Measurements from ENCODE around the gene KPNA5. TPM values are rescaled to one million over a fixed set of nuclear protein-coding genes. Genes with fewer than 3 reads are reported as not detected.

Gene KPNA5
- total RNA-seq, 1 donor from 2014 or later, result 14.5 TPM

DNA sequence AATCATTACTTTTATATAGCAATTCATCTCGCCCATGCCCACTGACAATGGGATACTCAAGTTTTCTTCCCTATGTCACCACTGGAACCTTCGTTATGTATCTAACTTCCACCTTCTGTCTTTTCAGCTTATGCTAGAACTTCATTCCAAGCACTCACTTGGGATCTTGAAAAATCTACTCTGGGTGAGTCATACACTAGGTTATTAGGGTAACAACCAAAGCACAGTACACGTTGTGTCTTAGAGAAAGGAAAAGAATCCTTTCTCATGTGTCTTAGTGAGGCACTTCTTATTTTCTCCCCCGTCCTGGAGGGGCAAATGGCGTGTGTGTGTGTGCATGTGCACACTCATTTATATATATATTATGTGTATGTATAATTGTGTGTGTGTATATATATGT lies 102.8 kb downstream of the KPNA5 start:
- no peak for DNase-seq (ENCODE audit: low read depth in 2 of 2)

Other genes with a start within 250 kb of the KPNA5 start
- 1.1 and 2.6 TPM in 2 replicates for gene CALHM6, start 219.8 kb upstream of the KPNA5 start, total RNA-seq
- 0.40 and 1.5 TPM in 2 replicates for gene CALHM5, start 169.6 kb upstream of the KPNA5 start, total RNA-seq
- under 0.01 TPM in 1 of 2 replicates, not detected in the other for gene TRAPPC3L, start 135.5 kb upstream of the KPNA5 start, total RNA-seq
- 0.22 TPM in 1 of 2 replicates, not detected in the other for gene CALHM4, start 127.5 kb upstream of the KPNA5 start, total RNA-seq
- 17.0 and 19.2 TPM in 2 replicates for gene RWDD1, start 109.7 kb upstream of the KPNA5 start, total RNA-seq
- 0.60 and 0.65 TPM in 2 replicates for gene RSPH4A, start 64.7 kb upstream of the KPNA5 start, total RNA-seq
- gene ZUP1, start 12.4 kb upstream of the KPNA5 start, total RNA-seq, result 17.2 and 34.7 TPM in 2 replicates
- gene FAM162B, start 84.5 kb downstream of the KPNA5 start, total RNA-seq, result 5.2 and 14.1 TPM in 2 replicates
- gene GPRC6A, start 147.9 kb downstream of the KPNA5 start, total RNA-seq, result not detected in 2 replicates
- not detected in 2 replicates for gene RFX6, start 196.0 kb downstream of the KPNA5 start, total RNA-seq

Data from lung microvascular endothelial cell (primary cell).